HG02840 (cell line): ENCODE measurements around the gene KLHL21.
A peak's percentile ranks its signal among the peaks of the same experiment; 100 is the strongest.
"Not testable (repeated sequence)": the region's sequence is repeated elsewhere in the genome, so short reads cannot be mapped to it uniquely, and the experiment has no call there.

Source experiments
- ATAC-seq: cut with Tn5 transposase; IDR thresholded peaks from one replicate; pipeline ENCODE4 v1.9.1; 2021; ENCODE audit warnings: mild to moderate bottlenecking, moderate library complexity, moderate number of reproducible peaks; ENCODE audit not compliant: unreplicated experiment, low FRiP score

KLHL21 gene

GRCh38 chr1:6560267-6560666 is 42.4 kb downstream of the KLHL21 start:
- no peak for ATAC-seq

- ATAC-seq: not testable (repeated sequence)
Measured at GRCh38 chr1:6559161-6559560, 43.5 kb downstream of the KLHL21 start.

GRCh38 chr1:6557597-6557996 is 45.1 kb downstream of the KLHL21 start:
- no peak for ATAC-seq

GRCh38 chr1:6554907-6555778 is 47.5 kb downstream of the KLHL21 start, which contains the start of gene TAS1R1:
TAS1R1 (plus strand) TSS chr1:6555307; CDS start chr1:6555374, 67 bp downstream.
- ATAC-seq: no peak

- ATAC-seq: peak; percentile 91
Measured at GRCh38 chr1:6554031-6554906, 48.4 kb downstream of the KLHL21 start, which contains the start of gene NOL9. NOL9 (minus strand) TSS chr1:6554513; CDS start chr1:6554502, 11 bp downstream.

- no peak for ATAC-seq
Measured at GRCh38 chr1:6547301-6547700, 55.4 kb downstream of the KLHL21 start.

- ATAC-seq: no peak
Measured at GRCh38 chr1:6546326-6546725, 56.3 kb downstream of the KLHL21 start.

- ATAC-seq: no peak
Measured at GRCh38 chr1:6545276-6546112, 57.2 kb downstream of the KLHL21 start.

GRCh38 chr1:6544831-6545230 is 57.8 kb downstream of the KLHL21 start:
- no peak for ATAC-seq
